Retinal pigment epithelial cell (primary cell): ENCODE measurements around the gene RANGAP1.

ENCODE experiments used
- DNase-seq: peaks from one replicate; pipeline ENCODE4 v3.0.0-alpha.2; 2010; ENCODE audit warnings: low read depth
- H3K4me3 ChIP-seq: 2 replicates; pipeline ENCODE4 v1.5.1; 2011; ENCODE audit warnings: mild to moderate bottlenecking, low read length, control low read depth, moderate library complexity
- TF ChIP-seq, protein P1 (sequence below): conservative IDR thresholded peaks from 2 replicates; pipeline ENCODE4 v1.5.1; 2011; ENCODE audit warnings: low read depth, low read length, control low read depth, inconsistent platforms

The RANGAP1 gene

DNA sequence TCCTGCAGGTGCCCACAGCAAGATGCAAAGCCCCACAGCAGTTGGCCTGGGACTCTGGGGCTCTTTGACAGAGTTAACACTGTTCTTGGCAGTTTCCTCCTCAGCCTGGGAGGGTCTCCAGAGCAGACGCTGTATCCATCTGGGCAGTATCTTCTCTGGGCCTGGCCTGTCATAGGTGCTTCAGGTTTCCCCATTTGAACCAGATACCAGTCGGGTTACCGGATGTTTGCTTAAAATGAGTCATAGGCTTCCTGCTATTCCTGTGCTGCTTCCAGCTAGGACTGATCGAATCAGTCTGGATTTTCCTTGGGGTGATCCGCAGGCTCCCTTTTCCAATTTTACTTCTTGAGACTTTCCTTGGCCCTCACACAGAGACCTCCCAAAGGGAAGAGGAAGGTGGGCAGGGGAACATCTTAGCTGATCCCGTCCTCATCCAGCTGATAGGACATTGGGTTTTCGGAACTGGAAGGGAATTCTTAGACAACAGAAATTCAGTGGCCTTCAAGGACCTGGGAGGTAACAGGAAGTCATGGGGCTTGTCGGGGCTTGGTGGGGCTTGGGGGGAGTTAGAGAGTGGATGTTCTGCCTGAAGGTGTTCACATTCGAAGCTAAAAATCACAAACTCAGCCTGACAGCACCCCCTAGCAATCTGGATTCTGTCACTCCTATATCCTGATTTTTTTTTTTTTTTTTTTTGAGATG is 2.4 kb upstream of the RANGAP1 start:
- no peak overlapping the region for H3K4me3 ChIP-seq
- TF ChIP-seq, protein P1, sequence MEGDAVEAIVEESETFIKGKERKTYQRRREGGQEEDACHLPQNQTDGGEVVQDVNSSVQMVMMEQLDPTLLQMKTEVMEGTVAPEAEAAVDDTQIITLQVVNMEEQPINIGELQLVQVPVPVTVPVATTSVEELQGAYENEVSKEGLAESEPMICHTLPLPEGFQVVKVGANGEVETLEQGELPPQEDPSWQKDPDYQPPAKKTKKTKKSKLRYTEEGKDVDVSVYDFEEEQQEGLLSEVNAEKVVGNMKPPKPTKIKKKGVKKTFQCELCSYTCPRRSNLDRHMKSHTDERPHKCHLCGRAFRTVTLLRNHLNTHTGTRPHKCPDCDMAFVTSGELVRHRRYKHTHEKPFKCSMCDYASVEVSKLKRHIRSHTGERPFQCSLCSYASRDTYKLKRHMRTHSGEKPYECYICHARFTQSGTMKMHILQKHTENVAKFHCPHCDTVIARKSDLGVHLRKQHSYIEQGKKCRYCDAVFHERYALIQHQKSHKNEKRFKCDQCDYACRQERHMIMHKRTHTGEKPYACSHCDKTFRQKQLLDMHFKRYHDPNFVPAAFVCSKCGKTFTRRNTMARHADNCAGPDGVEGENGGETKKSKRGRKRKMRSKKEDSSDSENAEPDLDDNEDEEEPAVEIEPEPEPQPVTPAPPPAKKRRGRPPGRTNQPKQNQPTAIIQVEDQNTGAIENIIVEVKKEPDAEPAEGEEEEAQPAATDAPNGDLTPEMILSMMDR = no peak
- no peak for DNase-seq

DNA sequence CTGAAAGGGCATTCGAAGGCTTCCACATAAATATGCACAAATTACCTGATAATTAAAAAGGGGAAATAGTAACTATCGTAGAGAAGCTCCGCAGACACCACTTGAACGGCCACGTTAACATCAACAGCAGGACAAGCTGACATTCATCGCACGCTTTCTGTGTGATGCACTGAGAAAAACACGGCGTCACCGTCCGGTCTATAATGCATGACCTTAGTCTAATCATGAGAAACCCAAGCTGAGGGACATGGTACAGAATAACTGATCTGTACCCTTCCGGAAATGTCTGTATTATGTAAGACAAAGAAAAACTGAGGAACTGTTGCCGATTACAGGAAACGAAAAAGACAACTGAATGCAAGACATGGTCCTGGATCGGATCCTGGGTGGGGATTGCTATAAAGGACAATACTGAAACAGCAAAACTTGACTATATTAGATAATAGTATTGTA is 678 bp upstream of the RANGAP1 start:
- peak overlapping the region; percentile 68 for H3K4me3 ChIP-seq
- DNase-seq = no peak
- TF ChIP-seq, protein P1 = no peak

DNA sequence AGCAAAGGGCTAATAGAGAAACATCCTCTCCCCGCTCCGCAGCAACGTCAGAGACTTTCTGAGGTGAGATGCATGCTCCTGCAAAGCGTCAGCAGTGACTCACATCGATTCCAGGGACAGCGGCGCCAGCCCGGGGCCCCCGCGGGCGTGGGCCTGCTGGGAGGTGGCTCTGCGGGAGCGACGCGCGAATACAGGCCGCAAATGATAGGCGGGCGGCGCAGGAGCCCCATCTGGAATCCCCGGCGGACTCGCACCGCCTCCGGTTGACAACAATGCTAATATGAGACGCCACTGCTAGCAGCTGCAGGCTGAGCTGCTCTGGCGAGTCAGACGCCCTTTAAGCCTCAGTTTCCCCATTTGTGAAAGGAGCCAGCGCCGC is 557 bp downstream of the RANGAP1 start:
- DNase-seq = peak; percentile 85
- TF ChIP-seq, protein P1 = no peak
- H3K4me3 ChIP-seq = peak overlapping the region; percentile 82

DNA sequence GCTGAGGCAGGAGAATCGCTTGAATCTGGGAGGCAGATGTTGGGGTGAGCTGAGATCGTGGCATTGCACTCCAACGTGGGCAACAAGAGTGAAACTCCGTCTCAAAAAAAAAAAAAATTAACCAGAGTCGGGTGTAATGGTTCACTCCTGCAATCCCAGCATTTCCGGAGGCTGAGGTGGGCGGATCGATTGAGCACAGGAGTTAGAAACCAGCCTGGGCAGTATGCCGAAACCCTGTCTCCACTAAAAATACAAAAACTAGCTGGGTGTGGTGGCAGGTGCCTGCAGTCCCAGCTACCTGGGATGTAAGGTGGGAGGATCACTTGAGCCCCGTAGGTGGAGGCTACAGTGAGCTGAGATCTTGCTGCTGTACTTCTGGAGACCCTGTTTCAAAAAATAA is 1.5 kb downstream of the RANGAP1 start:
- TF ChIP-seq, protein P1 = no peak
- peak overlapping the region; percentile 82 for H3K4me3 ChIP-seq
- no peak for DNase-seq

DNA sequence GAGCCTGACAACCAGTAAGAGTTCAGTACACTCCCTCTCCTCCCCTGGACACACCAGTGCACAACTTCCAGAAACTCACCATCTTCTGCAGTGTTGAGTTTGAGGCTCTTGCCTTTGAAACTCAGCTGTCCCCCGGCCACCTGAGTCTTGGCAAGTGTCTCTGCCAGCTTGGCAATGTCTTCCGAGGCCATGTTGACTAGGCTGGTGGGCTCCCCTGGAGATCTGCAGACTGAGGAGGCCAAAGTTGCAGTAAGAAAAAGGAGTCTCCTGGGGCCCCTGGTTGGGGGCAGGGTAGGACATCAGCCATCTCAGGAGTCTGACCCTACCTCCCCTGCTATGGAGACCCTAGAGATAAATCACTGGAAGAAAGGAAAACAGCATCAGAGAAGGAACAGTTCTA is 5.1 kb downstream of the RANGAP1 start:
- H3K4me3 ChIP-seq = no peak overlapping the region
- no peak for DNase-seq
- TF ChIP-seq, protein P1 = no peak

DNA sequence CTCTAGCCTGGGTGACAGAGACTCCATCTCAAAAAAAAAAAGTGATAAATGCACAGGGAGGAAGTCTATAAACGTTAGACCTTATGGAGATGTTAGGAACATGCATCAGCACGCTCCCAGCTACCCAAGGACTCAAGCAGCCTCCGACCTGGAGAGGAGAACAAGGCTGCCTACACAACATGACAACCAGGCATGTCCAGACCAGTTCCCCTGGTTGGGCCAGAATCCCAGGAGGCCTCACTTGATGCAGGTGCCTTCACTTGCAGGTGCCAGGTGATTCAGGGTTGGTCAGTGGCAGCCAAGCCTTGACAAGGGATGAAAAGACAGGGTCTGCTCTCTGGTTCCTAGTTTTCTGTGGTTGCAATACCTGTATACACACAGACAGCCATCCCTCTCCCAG is 5.9 kb downstream of the RANGAP1 start:
- no peak for DNase-seq
- no peak overlapping the region for H3K4me3 ChIP-seq
- TF ChIP-seq, protein P1 = no peak

DNA sequence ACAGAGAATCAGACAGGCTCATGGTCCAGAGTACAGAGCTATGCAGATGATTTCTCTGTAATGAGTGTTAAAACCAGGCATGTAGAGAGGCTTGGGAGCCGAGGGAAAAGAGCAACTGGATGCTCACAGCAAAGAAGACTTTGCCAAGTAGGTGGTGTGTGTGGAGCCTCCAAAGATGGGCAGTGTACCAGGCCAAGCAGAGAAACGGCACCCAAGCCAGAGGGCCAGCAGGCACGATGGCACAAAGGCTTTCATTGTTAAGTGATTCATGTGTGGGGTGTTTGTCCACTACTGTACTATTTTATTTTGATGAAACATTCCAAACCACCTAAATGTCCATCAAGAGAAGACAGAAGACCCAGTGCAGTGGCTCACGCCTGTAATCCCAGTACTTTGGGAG is 11.1 kb downstream of the RANGAP1 start:
- DNase-seq = no peak
- TF ChIP-seq, protein P1 = no peak
- no peak overlapping the region for H3K4me3 ChIP-seq
